Globus pallidus (tissue), 1 donor: ENCODE measurements around the gene PRR15.

Experiments
- DNase-seq: peaks from one replicate; pipeline ENCODE4 v3.0.0-alpha.2; 2015; ENCODE audit warnings: low spot score

Gene PRR15

GRCh38 chr7:29609162-29610037 lies 45.8 kb downstream of the PRR15 start:
- DNase-seq, result peak; percentile 6

- DNase-seq, result no peak
These were observed 46.5 kb downstream of the PRR15 start for GRCh38 chr7:29610086-29610485.

GRCh38 chr7:29611941-29612544 lies 48.4 kb downstream of the PRR15 start:
- DNase-seq, result no peak

DNA sequence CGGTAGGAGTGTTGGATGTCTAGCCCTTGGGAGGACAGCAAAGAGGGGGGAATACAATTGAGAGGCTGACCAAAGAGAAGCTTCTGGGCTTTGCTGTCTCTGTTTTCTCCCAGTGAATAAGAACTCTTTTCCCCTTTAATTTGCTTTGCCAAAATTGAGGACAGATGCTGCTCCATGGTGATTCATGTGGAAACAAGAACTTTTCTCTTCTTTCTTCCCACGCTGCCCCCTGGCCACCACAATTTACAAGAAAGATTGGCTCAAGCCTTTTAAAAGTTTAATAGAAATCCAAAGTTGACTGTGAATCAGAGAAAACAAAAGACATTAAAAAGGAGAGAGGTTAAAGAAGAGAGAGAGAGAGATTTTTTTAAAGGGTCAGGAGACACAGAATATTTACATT lies 49.0 kb downstream of the PRR15 start:
- peak; percentile 7 for DNase-seq

DNA sequence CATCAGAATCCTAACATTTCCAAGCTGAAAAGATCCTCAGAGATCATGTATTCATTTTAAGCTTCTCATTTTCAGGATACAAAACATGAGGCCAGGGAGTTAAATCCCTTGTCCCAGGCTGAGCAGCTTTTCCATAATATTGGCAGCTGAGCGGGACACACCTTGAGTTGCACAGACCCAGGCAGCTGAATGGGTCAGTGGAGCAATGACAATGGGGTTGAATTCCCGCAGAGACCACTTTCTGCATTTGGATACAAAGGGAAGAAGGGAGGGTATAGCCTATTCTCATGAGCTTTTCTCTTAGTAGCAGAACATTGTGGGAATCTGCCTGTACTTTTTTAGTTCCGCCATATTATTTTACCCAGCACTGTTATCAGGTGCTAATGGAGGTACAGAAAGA lies 49.5 kb downstream of the PRR15 start:
- DNase-seq, result no peak

GRCh38 chr7:29614229-29614628 lies 50.6 kb downstream of the PRR15 start:
- DNase-seq, result no peak
